ENCODE results near the gene BBX.

GRCh38 chr3:107819656-107820055 lies 296.9 kb downstream of the BBX start:
- no peak for TF ChIP-seq POLR2A (IDR thresholded peaks at IDR 0.05; ENCODE audit: low read depth, low read length)
- no peak for TF ChIP-seq POLR2AphosphoS5 (IDR thresholded peaks at IDR 0.05; ENCODE audit: low read depth, low read length)

Measured in GM12892 (cell line).